Measurements from ENCODE around the gene SPAG16.
"Not testable (repeated sequence)": the region's sequence is repeated elsewhere in the genome, so short reads cannot be mapped to it uniquely, and the experiment has no call there.

The SPAG16 gene

DNA sequence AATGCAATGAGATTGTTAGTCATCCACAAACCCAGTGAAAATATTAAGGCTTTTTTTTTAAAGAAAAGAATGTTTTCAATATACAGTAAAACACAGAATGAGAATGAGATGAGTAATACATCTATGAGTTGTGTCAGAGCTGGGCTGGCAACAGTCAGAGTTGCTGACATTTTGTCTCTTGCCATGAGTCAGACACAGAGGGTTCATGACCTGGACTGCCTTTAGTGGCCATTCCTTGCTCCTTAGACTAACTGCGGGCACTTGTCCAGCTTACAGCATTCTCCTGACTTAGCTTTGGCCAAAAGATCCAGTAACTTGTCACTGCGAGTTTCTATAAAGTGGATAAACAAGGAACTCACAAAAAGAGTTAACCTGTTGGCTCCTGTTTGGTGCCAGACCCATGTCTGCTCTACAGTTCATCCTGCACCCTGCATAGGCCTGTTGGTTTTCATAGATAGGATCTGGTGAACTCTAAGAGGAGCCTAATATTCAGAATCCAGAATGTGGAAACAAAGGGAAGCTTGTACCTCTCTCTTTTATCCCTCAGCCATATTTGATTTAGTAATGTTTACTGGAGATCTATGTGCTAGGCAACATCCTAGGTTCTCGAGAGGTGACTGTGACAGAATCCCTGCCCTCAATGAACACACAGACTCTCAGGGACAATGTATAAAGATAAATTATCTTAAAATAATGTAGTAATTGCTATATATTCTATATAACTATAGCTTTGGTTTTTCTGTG, 735.1 kb downstream of the SPAG16 start:
- no peak for DNase-seq

DNA sequence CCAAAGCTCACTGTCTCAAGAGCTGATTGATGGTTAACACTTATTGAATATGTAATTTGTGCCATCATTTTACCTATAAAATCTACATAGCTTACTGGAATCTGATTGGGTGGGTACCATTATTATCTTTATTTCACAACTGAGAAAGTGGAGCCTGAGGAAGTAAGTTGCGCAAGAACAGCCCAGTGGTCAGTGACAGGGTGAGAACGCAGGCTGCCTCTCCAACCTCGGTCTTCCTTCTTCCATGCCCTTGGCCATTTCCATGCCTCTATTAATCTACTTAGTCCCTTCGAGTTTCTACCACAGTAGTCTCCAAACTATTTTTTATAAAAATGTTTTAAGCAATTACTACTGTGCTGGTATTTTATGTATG, 735.7 kb downstream of the SPAG16 start:
- no peak for DNase-seq

GRCh38 chr2:214029190-214029589, 744.9 kb downstream of the SPAG16 start:
- no peak for DNase-seq

GRCh38 chr2:214031566-214031965, 747.3 kb downstream of the SPAG16 start:
- no peak for DNase-seq

DNA sequence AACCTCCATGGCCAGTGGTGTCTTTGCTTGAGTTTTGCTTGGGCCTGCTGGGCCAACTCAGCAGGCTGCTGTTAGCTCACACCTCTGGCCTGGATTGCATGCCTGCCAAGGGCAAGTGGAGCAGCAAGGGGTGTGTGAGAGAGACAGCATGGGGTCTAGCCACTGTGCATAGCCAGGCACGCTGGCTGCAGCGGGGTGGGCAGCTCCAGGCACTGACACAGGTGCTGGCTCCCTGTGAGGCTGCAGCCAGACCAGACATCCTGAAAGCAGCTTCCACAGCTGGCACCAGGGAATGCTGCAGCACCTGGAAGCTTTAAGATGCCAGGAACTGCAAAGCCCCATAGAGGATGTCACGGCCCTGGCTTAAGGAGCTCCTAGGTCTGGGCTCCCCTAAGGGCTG, 750.2 kb downstream of the SPAG16 start:
- DNase-seq: no peak

GRCh38 chr2:214035091-214035852, 751.0 kb downstream of the SPAG16 start:
- DNase-seq: no peak

- no peak for DNase-seq
These were observed 751.7 kb downstream of the SPAG16 start for GRCh38 chr2:214035921-214036320.

- no peak for DNase-seq
These were observed 753.9 kb downstream of the SPAG16 start for GRCh38 chr2:214038186-214038585.

- no peak for DNase-seq
These were observed 766.5 kb downstream of the SPAG16 start for GRCh38 chr2:214050731-214051130.

DNA sequence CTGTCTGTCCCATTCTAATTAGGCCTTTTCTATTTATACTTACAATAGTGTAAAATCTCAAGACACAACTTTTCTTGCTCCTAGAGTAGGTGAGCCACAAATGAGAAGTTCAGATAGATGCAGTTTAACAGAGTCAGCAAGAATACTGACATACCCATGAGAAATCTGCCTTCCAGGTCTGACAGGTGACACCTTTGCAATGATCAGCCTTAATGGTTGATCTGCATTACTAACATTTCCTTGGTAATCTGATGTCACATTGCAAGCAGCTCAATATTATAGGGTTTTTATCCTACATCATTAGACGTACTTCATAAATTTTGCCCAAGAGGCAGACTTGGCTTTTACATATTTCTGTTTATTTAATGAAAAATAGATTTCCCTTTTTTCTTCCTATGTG, 767.3 kb downstream of the SPAG16 start:
- DNase-seq: no peak

- no peak for DNase-seq
These were observed 768.0 kb downstream of the SPAG16 start for GRCh38 chr2:214052235-214052634.

- DNase-seq: no peak
These were observed 773.7 kb downstream of the SPAG16 start for GRCh38 chr2:214057986-214058385.

GRCh38 chr2:214062279-214062678, 778.0 kb downstream of the SPAG16 start:
- DNase-seq: not testable (repeated sequence)

- no peak for DNase-seq
These were observed 780.2 kb downstream of the SPAG16 start for GRCh38 chr2:214064471-214064870.

- no peak for DNase-seq
These were observed 782.6 kb downstream of the SPAG16 start for GRCh38 chr2:214066862-214067261.

GRCh38 chr2:214069254-214069653, 785.0 kb downstream of the SPAG16 start:
- no peak for DNase-seq

- DNase-seq: no peak
These were observed 791.2 kb downstream of the SPAG16 start for GRCh38 chr2:214075456-214075855.

DNA sequence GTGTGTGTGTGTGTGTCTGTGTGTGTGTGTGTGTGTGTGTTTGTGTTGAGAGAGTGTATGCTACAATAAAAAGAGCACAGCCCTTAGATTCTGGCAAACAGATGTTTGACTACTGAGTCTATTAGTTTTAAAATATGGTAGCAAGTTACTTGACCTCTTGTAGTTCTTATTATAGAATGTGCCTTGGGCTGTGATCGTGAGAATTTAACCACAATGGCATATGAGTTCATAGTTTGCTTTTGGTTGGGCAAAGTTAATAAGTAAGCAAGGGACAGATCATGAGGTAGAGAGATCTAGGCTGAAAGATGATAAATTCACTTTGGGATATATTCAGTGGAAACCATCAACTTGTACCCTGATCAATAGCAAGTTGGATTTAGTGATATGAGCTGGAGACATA, 792.3 kb downstream of the SPAG16 start:
- DNase-seq: no peak

GRCh38 chr2:214077727-214078126, 793.5 kb downstream of the SPAG16 start:
- no peak for DNase-seq

DNA sequence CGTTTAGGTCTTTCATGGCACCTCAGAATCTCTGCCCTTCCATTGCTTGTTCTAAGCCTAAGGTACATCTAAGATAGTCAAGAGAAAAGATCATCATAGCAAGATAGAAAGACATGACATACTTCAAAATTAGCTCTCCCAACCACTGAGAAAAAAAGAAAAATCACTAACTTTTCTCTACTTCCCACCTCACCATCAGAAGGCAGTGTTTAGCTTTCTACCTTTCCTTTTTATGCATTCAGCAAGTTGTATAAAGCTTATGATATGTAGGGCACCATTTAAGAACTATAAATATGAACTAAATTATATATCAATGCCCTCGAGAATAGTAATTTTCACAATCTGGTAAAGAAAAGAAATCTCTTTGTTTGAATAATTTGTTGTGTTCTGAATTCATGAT, 794.8 kb downstream of the SPAG16 start:
- no peak for DNase-seq

GRCh38 chr2:214088536-214088935, 804.3 kb downstream of the SPAG16 start:
- DNase-seq: no peak

DNA sequence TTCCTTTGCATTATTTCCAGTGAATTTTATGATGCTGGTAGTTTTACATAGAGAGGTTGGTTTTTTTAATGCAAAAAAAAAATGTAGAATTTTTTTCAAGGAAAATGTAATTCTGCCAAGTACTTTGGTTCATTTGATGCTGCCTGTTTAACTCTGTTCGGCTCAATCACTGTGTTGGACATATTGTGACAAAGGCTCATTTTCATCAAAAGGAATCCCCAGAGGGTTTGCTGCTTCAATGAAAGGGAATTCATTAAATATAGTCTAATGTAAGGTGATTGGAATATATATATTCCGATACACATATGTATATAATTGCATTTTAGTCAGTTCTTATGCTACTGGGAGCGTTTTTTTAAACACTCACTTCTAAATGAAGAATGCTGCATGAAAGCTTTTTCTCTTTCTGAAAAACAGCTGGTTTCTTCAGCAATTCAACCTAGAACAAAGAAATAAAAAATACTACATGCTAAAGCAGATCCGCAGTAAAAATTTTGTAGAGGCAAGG, 812.0 kb downstream of the SPAG16 start:
- DNase-seq: no peak

DNA sequence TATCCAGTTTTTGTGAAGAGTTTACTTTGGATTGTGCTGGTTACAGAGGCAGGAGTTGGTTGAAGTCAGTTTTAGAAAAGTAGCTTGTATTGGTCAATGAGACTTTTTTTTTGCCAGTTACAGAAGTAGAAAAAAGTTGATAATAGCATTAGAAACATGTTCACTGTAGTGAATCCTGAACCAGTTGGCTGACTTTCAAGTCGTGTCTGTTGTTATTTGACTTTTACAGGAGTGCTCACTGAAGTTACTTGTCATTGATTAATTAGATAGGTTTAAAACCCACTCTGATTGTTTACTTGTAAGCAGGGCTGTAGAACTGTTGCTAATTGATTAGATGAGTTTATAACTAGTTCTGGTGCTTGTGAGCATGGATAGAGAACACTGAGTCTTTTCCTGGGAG, 814.5 kb downstream of the SPAG16 start:
- DNase-seq: no peak

- no peak for DNase-seq
These were observed 816.2 kb downstream of the SPAG16 start for GRCh38 chr2:214100488-214100887.

Data from stimulated activated CD8-positive, alpha-beta memory T cell treated with anti-CD3 and anti-CD28 coated beads, Interleukin-4, amount 100 ng/mL, for 48 hours (primary cell).